H1 (cell line): ENCODE results near the gene WDR81. TPM values are rescaled to one million over a fixed set of nuclear protein-coding genes. Genes with fewer than 3 reads are reported as not detected.

Experiments used
- CREB1 ChIP-seq: IDR thresholded peaks from 2 replicates; pipeline ENCODE4 v1.6.1; 2012; ENCODE audit warnings: inconsistent platforms
- GTF2F1 ChIP-seq: IDR thresholded peaks from 2 replicates; pipeline ENCODE4 v1.6.1; 2012; ENCODE audit warnings: low read depth, low read length, improper control_type of control experiment, borderline replicate concordance
- NRF1 ChIP-seq: IDR thresholded peaks from 2 replicates; pipeline ENCODE4 v1.6.1; 2011; ENCODE audit warnings: mild to moderate bottlenecking, low read depth, low read length, improper control_type of control experiment
- RBBP5 ChIP-seq: IDR thresholded peaks from 2 replicates; pipeline ENCODE4 v1.7.1; 2012; ENCODE audit warnings: low read depth, mild to moderate bottlenecking, inconsistent platforms, low read length, moderate library complexity, borderline replicate concordance
- RNF2 ChIP-seq: fragments of 200-900, 300-1000 bp; sonication (generic); IDR thresholded peaks from 2 replicates; pipeline ENCODE4 v1.7.1; 2016; ENCODE audit warnings: borderline replicate concordance, low read depth, mild to moderate bottlenecking, antibody characterized with exemption, low read length; ENCODE audit not compliant: poor library complexity, severe bottlenecking; ENCODE audit errors: missing control alignments
- polyA plus RNA-seq, 7 experiments: library from polyadenylated mRNA; depleted of rRNA in 3 of 7; stranded (reverse) in 5 of 7; unstranded in 2 of 7; fragments of >200 nt in 5 of 7; fragments of 200-250 nt in 2 of 7; gene quantifications; 1 replicate in 5 of 7; 2 replicates in 1 of 7; 4 replicates in 1 of 7; pipeline versions ENCODE4 v1.2.1 to v1.2.3, GENCODE V29; 2011 to 2013; ENCODE audit warnings: missing spikeins in 2 of 7, mixed read lengths in 2 of 7
- total RNA-seq: library from RNA; stranded (reverse); fragmentation: NEBNext Ultra II Directional; extraction: Animal tissue kit (Norgen Biotek cat#: 25700); gene quantifications from 2 replicates; pipeline ENCODE4 v1.2.1, GENCODE V29; 2021
- TF ChIP-seq, protein P1 (sequence below): IDR thresholded peaks from 2 replicates; pipeline ENCODE4 v1.6.1; 2011; ENCODE audit warnings: low read length, improper control_type of control experiment
- TF ChIP-seq, protein P2 (sequence below): IDR thresholded peaks from 2 replicates; pipeline ENCODE4 v1.6.1; 2012; ENCODE audit warnings: inconsistent platforms

WDR81 gene
- total and polyA plus RNA-seq, 2 of the 8 experiments (the other 6 are each of a cell fraction or from before 2014, with no cell fraction given) = 9.1 to 12.3 TPM

DNA sequence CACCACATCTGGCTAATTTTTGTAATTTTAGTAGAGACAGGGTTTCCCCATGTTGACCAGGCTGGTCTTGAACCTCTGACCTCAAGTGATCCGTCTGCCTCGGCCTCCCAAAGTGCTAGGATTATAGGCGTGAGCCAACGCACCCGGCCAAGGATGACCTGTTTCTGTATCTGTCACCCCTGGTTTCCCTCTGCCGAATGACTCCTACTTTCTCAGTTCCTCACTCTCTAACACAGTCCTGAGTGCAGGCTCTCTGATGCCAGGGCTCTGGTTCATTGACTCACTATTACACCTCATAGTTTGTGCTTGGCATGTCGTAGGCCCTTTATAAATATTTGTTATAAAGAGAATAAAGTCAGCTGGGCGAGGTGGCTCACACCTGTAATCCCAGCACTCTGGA lies 29.1 kb upstream of the WDR81 start (continued):
- TF ChIP-seq RNF2 (no peak), GTF2F1 (no peak), RBBP5 (no peak), NRF1 (no peak), CREB1 (no peak)
- TF ChIP-seq, protein P1, sequence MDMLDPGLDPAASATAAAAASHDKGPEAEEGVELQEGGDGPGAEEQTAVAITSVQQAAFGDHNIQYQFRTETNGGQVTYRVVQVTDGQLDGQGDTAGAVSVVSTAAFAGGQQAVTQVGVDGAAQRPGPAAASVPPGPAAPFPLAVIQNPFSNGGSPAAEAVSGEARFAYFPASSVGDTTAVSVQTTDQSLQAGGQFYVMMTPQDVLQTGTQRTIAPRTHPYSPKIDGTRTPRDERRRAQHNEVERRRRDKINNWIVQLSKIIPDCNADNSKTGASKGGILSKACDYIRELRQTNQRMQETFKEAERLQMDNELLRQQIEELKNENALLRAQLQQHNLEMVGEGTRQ = no peak
- TF ChIP-seq, protein P2, sequence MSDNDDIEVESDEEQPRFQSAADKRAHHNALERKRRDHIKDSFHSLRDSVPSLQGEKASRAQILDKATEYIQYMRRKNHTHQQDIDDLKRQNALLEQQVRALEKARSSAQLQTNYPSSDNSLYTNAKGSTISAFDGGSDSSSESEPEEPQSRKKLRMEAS = no peak
